Esophagus squamous epithelium (tissue), 5 donors: ENCODE results near the gene PRKN. TPM values are rescaled to one million over a fixed set of nuclear protein-coding genes. Genes with fewer than 3 reads are reported as not detected.

Experiments used
- DNase-seq: peaks from one replicate; lab custom pipeline; 2025; lab: John Stamatoyannopoulos, UW
- H3K27ac ChIP-seq, 4 donors: fragments of 200-600 bp; sonication (generic); one replicate each; pipeline ENCODE4 v1.5.1; 2016 to 2019; ENCODE audit warnings: mild to moderate bottlenecking in 1 of 4
- H3K27me3 ChIP-seq, 4 donors: fragments of 200-600 bp; sonication (generic); 1 replicate in 3 of 4; 2 replicates in 1 of 4; pipeline versions ENCODE4 v1.5.1 to v1.6.0; 2017 to 2021; ENCODE audit warnings: antibody characterized with exemption in 1 of 4
- H3K36me3 ChIP-seq, 3 donors: fragments of 200-600 bp; sonication (generic); one replicate each; pipeline ENCODE4 v1.5.1; 2016 to 2019
- H3K4me1 ChIP-seq, 3 donors: fragments of 200-600 bp; sonication (generic); one replicate each; pipeline ENCODE4 v1.5.1; 2017 to 2019
- H3K4me3 ChIP-seq, 4 donors: fragments of 200-600 bp; sonication (generic); 1 replicate in 3 of 4; 2 replicates in 1 of 4; pipeline ENCODE4 v1.5.1; 2016 to 2019; ENCODE audit warnings: mild to moderate bottlenecking in 2 of 4, moderate library complexity in 1 of 4
- H3K9me3 ChIP-seq, 3 donors: fragments of 200-600 bp; sonication (generic); one replicate each; pipeline ENCODE4 v1.5.1; 2016 to 2019
- POLR2A ChIP-seq, 4 donors: fragments of 450-650 bp; IDR thresholded peaks; one replicate each; pipeline ENCODE4 v1.6.1; 2017; ENCODE audit warnings: antibody characterized with exemption in 4 of 4, mild to moderate bottlenecking in 4 of 4, moderate library complexity in 3 of 4
- WGBS, 2 donors: methylation state at CpG; one replicate each; pipeline ENCODE4 v1.1.5; 2018; 5-methylcytosine and 5-hydroxymethylcytosine counted together
- intact Hi-C: fragments of 100-400 bp; cut with DNase I; formaldehyde crosslinking; loops from one replicate; pipeline ENCODE4 v1.15.0; 2022
- total RNA-seq, 4 donors: library from RNA; depleted of rRNA; stranded (reverse); fragments of >200 nt; gene quantifications; one replicate each; pipeline ENCODE4 v1.1.0, GENCODE V29; 2016
- TF ChIP-seq, protein P1 (sequence below), 6 experiments: fragments of 450-650 bp in 4 of 6; fragments of 200-600 bp in 2 of 6; sonication (generic) in 2 of 6; IDR thresholded peaks; one replicate each; pipeline ENCODE4 v1.5.1; 2016 to 2019; ENCODE audit warnings: antibody characterized with exemption in 6 of 6, mild to moderate bottlenecking in 4 of 6, moderate library complexity in 4 of 6
- donor health status: DM: yes; HTN: yes; CAD: no.

PRKN gene
- total RNA-seq, 4 donors from 2014 or later = 0.70 to 5.5 (median 2.2) TPM

DNA sequence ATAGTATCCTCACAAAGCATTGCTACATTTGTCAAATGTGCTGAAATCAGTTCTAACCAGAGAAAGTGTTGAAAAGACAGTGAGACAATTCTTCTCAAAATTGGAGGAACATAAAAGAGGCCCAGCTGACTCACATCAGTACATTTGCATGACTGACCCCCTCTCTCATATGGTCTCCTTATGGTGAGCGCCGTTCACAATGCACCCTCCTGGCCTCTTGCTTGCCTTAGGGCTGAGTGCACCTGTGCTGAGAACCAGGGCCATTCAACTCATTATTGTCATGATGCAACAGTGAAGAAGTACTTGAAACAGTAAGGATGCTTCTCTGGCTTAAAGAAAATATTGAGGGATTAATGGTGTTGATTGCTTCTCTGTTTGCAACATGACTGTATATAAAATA lies 1078.5 kb downstream of the PRKN start:
- Histone ChIP-seq H3K9me3 (no peaks in the 10 kb centered on the region), H3K27me3 (no peaks in the 10 kb centered on the region), H3K4me3 (no peak overlapping the region), H3K4me1 (no peaks in the 10 kb centered on the region), H3K27ac (no peak overlapping the region), H3K36me3 (no peaks in the 10 kb centered on the region)
- DNase-seq = no peak
- intact Hi-C loops = no loop called here
- TF ChIP-seq, protein P1, sequence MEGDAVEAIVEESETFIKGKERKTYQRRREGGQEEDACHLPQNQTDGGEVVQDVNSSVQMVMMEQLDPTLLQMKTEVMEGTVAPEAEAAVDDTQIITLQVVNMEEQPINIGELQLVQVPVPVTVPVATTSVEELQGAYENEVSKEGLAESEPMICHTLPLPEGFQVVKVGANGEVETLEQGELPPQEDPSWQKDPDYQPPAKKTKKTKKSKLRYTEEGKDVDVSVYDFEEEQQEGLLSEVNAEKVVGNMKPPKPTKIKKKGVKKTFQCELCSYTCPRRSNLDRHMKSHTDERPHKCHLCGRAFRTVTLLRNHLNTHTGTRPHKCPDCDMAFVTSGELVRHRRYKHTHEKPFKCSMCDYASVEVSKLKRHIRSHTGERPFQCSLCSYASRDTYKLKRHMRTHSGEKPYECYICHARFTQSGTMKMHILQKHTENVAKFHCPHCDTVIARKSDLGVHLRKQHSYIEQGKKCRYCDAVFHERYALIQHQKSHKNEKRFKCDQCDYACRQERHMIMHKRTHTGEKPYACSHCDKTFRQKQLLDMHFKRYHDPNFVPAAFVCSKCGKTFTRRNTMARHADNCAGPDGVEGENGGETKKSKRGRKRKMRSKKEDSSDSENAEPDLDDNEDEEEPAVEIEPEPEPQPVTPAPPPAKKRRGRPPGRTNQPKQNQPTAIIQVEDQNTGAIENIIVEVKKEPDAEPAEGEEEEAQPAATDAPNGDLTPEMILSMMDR (IDR thresholded peaks at IDR 0.05) = no peak
- no peak for TF ChIP-seq POLR2A (IDR thresholded peaks at IDR 0.05)
- 56 to 100% methylated on average over 2 of the region's 2 CpGs for WGBS, 2 donors

DNA sequence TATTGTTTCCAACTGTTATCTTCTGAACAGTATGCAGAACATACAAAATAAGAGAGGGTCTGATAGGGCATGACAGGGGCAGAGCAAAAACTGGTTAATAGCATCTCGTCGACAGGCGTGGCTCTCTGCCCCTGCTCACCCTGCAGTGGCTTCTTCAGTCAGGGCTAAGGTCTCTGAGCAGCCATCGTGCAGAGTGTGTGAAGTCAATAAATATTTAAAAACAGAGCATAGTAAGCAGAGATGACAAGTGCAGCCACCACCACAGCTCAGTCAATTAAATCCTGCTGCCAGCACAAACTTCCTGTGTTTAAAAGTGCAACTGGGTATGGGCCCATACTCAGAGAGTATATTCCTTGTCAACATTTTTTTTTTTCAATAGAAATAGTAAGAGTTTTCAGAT lies 1080.3 kb downstream of the PRKN start:
- H3K27ac ChIP-seq = no peak overlapping the region
- no peak overlapping the region for H3K4me3 ChIP-seq
- 66 to 73% methylated on average over 4 of the region's 4 CpGs for WGBS, 2 donors
- H3K36me3 ChIP-seq = no peaks in the 10 kb centered on the region
- TF ChIP-seq POLR2A (IDR thresholded peaks at IDR 0.05) = no peak
- H3K4me1 ChIP-seq = no peaks in the 10 kb centered on the region
- no peak for DNase-seq
- intact Hi-C loops = no loop called here
- H3K27me3 ChIP-seq = no peaks in the 10 kb centered on the region
- H3K9me3 ChIP-seq = no peaks in the 10 kb centered on the region

DNA sequence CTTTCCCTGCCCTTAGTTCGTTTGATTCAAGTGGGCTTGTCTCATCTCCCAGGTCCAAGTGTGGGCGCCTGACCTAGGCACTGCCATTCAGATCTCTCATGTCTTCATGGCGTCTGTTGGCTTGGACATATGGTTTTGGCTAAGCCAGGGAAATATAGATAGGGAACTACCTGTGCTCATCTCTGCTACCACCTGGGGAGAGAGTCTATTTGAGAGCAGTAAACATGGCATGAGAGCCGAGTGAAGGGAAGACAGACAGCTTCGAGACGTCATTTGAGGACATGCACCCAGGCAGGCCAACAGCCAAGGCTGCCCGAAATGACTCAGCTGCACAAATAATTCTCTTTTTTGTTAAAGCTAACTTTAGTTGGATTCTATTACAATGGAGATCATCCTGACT lies 1083.0 kb downstream of the PRKN start:
- intact Hi-C loops = no loop called here
- H3K4me1 ChIP-seq = no peaks in the 10 kb centered on the region
- TF ChIP-seq, protein P1 (IDR thresholded peaks at IDR 0.05) = no peak
- no peak for TF ChIP-seq POLR2A (IDR thresholded peaks at IDR 0.05)
- no peak overlapping the region for H3K27ac ChIP-seq
- no peaks in the 10 kb centered on the region for H3K36me3 ChIP-seq
- H3K9me3 ChIP-seq = no peaks in the 10 kb centered on the region
- no peak for DNase-seq
- 48 to 52% methylated on average over 7 of the region's 7 CpGs for WGBS, 2 donors
- H3K27me3 ChIP-seq = no peaks in the 10 kb centered on the region
- H3K4me3 ChIP-seq = no peak overlapping the region

DNA sequence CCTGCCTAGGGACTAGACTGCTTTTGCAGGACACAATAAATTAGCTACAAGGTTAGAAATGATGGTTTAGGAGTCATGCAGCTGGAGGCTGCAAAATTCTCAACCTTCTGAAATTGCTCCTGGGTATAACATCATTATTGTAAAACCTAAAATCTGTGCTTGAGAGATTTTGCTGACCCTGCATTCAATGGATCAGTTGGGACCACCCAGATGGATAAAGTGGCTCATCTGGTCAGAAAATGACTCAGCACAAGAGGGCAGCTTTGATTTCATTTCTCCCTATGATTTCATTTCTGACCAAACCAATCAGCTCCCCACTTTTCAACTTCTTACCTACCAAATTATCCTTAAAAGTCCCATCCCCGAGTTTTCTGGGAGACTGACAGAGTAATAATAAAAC lies 1086.4 kb downstream of the PRKN start:
- no peak for DNase-seq
- H3K27me3 ChIP-seq = no peaks in the 10 kb centered on the region
- WGBS, 2 donors = 75% methylated on average over 1 of the region's 1 CpG
- no peak overlapping the region for H3K27ac ChIP-seq
- H3K4me3 ChIP-seq = no peak overlapping the region
- intact Hi-C loops = no loop called here
- no peaks in the 10 kb centered on the region for H3K4me1 ChIP-seq
- H3K36me3 ChIP-seq = no peaks in the 10 kb centered on the region
- TF ChIP-seq POLR2A (IDR thresholded peaks at IDR 0.05) = no peak
- TF ChIP-seq, protein P1 (IDR thresholded peaks at IDR 0.05) = no peak
- no peaks in the 10 kb centered on the region for H3K9me3 ChIP-seq

DNA sequence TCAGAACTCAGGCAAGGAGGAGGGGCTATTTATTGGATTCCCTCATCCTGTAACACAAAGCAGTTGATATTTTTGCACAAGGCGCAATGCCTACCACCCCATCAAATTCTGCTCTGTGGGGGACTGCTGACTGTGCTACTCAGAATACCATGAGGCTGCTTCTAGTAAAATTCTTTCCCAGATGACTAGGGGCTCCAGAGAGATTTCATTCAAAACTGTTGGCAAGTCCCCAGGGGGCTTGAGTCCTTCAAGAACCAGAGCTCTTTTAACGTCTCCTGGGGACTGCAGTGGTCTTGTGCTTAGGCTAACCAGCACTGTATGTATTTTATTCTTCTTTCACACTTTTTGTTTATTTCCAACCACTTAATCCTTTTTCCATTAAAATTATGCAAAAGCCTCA lies 1087.8 kb downstream of the PRKN start:
- no peak for DNase-seq
- H3K36me3 ChIP-seq = no peaks in the 10 kb centered on the region
- no peaks in the 10 kb centered on the region for H3K9me3 ChIP-seq
- H3K27me3 ChIP-seq = no peaks in the 10 kb centered on the region
- H3K4me1 ChIP-seq = no peaks in the 10 kb centered on the region
- no peak overlapping the region for H3K4me3 ChIP-seq
- TF ChIP-seq, protein P1 (IDR thresholded peaks at IDR 0.05) = no peak
- TF ChIP-seq POLR2A (IDR thresholded peaks at IDR 0.05) = no peak
- H3K27ac ChIP-seq = no peak overlapping the region
- WGBS, 2 donors = 70 to 76% methylated on average over 2 of the region's 2 CpGs
- intact Hi-C loops = no loop called here

DNA sequence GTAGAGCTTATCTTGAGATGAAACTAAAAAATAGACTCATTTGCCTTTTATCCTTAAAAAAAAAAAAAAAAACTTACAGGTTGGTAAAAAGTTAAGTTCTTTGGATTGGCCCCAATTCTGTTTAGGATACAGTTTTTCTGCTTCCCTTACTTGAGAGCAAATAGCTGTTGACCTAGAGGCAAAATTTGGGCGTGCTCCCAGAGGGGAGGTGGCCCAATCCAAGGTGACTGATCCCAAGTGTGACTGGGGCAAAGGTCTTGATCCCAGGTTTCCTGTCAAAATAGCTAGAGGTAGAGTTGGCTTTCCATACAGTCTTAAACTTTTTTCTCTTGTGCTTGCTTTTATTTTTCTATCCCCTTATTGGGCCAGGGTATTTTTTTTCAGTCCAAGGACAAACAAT lies 1089.9 kb downstream of the PRKN start:
- intact Hi-C loops = no loop called here
- no peak for DNase-seq

More for the DNA sequence above, 1089.9 kb downstream of the PRKN start:
- no peaks in the 10 kb centered on the region for H3K36me3 ChIP-seq
- no peak overlapping the region for H3K4me3 ChIP-seq
- no peak for TF ChIP-seq POLR2A (IDR thresholded peaks at IDR 0.05)
- TF ChIP-seq, protein P1 (IDR thresholded peaks at IDR 0.05) = no peak
- no peak overlapping the region for H3K27ac ChIP-seq
- no peaks in the 10 kb centered on the region for H3K27me3 ChIP-seq
- no peaks in the 10 kb centered on the region for H3K4me1 ChIP-seq
- 36 to 65% methylated on average over 1 of the region's 1 CpG for WGBS, 2 donors
- H3K9me3 ChIP-seq = no peaks in the 10 kb centered on the region
